Mucosa of rectum (tissue), 2 donors: ENCODE measurements around the gene RASA3.
"Not testable (repeated sequence)": the region's sequence is repeated elsewhere in the genome, so short reads cannot be mapped to it uniquely, and the experiment has no call there.

Experiments
- H3K27ac ChIP-seq, 2 donors: one replicate each; pipeline ENCODE4 v1.7.0; 2013; ENCODE audit warnings: inconsistent platforms in 2 of 2, low read depth in 2 of 2, low read length in 2 of 2
- H3K27me3 ChIP-seq, 2 donors: one replicate each; pipeline ENCODE4 v1.7.0; 2013; ENCODE audit warnings: low read length in 2 of 2; ENCODE audit not compliant: control insufficient read depth in 2 of 2, insufficient read depth in 2 of 2
- H3K36me3 ChIP-seq, 2 donors: one replicate each; pipeline ENCODE4 v1.7.0; 2013; ENCODE audit warnings: low read length in 2 of 2; ENCODE audit not compliant: control insufficient read depth in 2 of 2, insufficient read depth in 2 of 2
- H3K4me1 ChIP-seq, 2 donors: one replicate each; pipeline ENCODE4 v1.7.0; 2013; ENCODE audit warnings: low read length in 2 of 2, mild to moderate bottlenecking in 1 of 2; ENCODE audit not compliant: control insufficient read depth in 2 of 2, insufficient read depth in 2 of 2
- H3K4me3 ChIP-seq, 2 donors: one replicate each; pipeline ENCODE4 v1.7.0; 2013; ENCODE audit warnings: low read length in 2 of 2
- H3K9ac ChIP-seq, 2 donors: one replicate each; pipeline ENCODE4 v1.7.0; 2013; ENCODE audit warnings: low read length in 2 of 2, low read depth in 1 of 2, mild to moderate bottlenecking in 1 of 2
- H3K9me3 ChIP-seq, 2 donors: one replicate each; pipeline ENCODE4 v1.7.0; 2013; ENCODE audit warnings: low read length in 2 of 2; ENCODE audit not compliant: control insufficient read depth in 2 of 2
- donor health status: healthy.
- donor health status: Normal muscosa, but diverticular disease.

The RASA3 gene

DNA sequence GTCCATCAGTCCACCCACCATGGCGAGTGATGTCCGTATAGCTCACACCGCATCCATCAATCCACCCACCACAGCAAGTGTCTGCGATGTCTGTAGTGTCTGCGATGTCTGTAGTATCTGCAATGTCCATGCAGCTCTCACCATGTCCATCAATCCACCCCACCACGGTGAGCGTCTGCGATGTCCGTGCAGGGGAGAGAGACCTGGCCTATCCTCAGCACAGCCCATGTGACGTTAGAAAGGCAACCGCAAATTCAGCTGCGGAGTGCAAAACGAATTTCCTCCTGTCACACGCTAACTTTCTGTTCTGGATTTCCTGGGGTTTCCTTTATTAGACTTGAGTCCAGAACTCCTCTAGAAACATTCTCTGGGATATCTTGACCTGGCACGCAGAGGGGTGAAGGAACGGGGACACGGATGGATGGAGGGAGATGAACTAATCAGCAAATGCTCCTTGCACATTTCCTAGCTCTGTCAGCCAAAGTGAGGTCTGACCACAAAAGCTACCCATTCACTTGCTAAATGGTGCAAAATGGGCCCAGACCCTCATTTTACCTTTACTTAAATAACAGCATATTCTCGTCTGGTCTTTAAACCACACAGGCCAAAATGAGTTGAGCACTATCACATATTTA is 18.3 kb downstream of the RASA3 start:
- no peak overlapping the region for H3K9ac ChIP-seq
- no peaks in the 10 kb centered on the region for H3K27me3 ChIP-seq
- H3K36me3 ChIP-seq = no peaks in the 10 kb centered on the region
- no peaks in the 10 kb centered on the region for H3K9me3 ChIP-seq
- H3K27ac ChIP-seq = no peak overlapping the region
- H3K4me3 ChIP-seq = no peak overlapping the region
- peaks cover 36 to 38% of the 10 kb centered on the region in 2 donors for H3K4me1 ChIP-seq

DNA sequence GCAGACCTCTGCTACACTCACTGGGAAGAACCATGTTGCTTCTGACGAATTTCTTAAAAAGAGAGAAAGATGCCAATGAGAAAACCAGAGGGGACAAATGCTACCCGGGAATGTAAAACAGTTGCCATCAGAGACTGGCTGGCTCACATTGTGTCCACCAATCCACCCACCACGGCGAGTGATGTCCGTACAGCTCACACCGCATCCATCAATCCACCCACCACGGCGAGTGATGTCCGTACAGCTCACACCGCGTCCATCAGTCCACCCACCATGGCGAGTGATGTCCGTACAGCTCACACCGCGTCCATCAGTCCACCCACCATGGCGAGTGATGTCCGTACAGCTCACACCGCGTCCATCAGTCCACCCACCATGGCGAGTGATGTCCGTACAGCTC is 19.0 kb downstream of the RASA3 start:
- not testable (repeated sequence) for H3K27ac ChIP-seq, H3K9me3 ChIP-seq, H3K27me3 ChIP-seq, H3K4me3 ChIP-seq, H3K9ac ChIP-seq, H3K36me3 ChIP-seq
- peaks cover 35 to 37% of the 10 kb centered on the region in 2 donors for H3K4me1 ChIP-seq

DNA sequence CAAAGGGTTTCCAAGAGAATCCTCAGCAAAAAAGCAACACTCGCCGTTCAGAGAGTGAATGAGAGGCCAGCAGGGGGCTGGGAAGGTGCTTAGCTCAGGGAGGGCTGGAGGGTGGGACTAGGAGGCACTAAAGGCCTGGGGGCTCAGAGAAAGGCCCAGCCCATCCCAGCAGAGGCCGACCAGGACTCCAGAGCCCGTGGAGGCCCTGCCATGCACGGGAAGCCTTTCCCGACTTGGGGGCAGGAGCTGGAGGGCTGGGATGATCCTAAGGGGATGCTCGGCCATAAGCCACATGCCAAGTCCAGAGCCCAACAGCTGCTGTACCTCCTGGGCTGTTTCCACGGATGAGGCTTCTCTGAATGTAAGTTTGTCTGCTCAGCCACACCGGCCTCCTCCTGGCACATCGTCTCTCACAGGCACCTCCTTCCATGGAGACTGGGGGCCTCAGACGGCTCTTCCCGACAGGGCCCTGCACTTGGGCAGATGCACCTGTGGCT is 19.5 kb downstream of the RASA3 start:
- H3K27me3 ChIP-seq = no peaks in the 10 kb centered on the region
- no peak overlapping the region for H3K4me3 ChIP-seq
- H3K4me1 ChIP-seq = peaks cover 35 to 37% of the 10 kb centered on the region in 2 donors
- peak overlapping the region; percentile 65 to 67 for H3K27ac ChIP-seq
- no peak overlapping the region for H3K9ac ChIP-seq
- H3K9me3 ChIP-seq = no peaks in the 10 kb centered on the region
- no peaks in the 10 kb centered on the region for H3K36me3 ChIP-seq

DNA sequence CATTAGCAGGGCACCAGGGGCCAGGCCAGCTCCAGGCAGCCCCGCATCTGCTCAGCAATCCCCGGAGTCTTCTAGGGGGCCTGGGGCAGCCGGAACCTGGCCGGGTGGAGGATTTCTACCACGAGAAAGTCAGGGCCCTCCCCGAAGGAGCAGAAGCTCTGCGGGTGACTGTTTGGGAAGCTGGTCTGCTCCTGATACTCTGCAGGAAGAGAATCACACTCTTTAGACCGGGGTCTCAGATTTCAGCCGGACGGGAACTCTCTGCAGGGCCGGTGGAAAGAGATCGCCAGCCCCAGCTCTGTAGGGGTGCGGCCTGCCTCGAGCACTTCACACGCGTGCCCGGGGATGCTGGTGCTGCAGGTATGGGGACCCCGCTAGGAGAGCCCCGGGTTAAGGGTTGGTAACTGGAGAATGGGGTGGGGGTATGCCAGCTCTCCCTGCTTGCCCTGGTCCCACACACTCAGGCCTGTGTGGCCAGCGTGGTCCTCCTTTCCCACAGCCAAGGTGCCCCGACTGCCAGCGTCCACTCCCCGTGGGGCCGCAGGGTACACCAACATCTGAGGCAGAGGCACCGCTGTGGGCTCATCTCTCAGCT is 20.1 kb downstream of the RASA3 start:
- peaks cover 35 to 37% of the 10 kb centered on the region in 2 donors for H3K4me1 ChIP-seq
- peak overlapping the region; percentile 65 to 67 for H3K27ac ChIP-seq
- no peak overlapping the region for H3K9ac ChIP-seq
- H3K4me3 ChIP-seq = no peak overlapping the region
- no peaks in the 10 kb centered on the region for H3K9me3 ChIP-seq
- no peaks in the 10 kb centered on the region for H3K36me3 ChIP-seq
- H3K27me3 ChIP-seq = no peaks in the 10 kb centered on the region

DNA sequence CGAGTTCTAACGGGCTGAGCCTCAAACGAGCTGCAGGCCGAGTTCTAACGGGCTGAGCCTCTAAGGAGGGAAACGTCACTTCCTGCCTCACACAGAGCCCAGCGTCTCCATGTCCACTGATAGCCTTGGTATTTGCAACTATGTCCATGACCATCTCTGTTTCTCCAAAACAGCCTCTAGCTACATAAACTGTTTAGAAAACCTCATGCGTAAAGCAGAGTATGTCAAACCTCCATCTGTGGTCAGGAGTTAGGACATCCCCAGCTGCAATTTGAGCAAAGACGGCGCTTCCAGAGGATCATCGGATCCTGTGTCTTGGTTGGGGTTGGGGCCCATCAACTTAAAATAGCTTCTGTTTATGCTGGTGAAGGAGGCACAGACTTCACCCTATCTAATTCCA is 20.8 kb downstream of the RASA3 start:
- Histone ChIP-seq H3K27ac (peak overlapping the region; percentile 65 to 67), H3K4me1 (peaks cover 35 to 37% of the 10 kb centered on the region in 2 donors), H3K27me3 (no peaks in the 10 kb centered on the region), H3K4me3 (no peak overlapping the region), H3K9ac (no peak overlapping the region), H3K36me3 (no peaks in the 10 kb centered on the region), H3K9me3 (no peaks in the 10 kb centered on the region)

DNA sequence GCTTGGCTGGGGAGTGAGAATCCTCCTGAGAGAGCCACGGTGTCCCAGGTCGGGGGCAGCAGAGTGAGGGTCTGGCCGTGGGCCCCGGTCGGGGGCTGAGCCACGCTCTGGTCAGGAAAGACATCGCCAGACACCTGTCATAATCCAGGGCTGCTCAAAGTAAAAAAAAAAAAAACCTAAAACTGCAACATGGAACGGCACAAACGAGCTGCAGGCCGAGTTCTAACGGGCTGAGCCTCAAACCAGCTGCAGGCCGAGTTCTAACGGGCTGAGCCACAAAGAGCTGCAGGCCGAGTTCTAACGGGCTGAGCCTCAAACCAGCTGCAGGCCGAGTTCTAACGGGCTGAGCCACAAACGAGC is 21.6 kb downstream of the RASA3 start:
- H3K4me3 ChIP-seq, H3K36me3 ChIP-seq, H3K27me3 ChIP-seq, H3K9me3 ChIP-seq: not testable (repeated sequence)
- Histone ChIP-seq H3K4me1 (peaks cover 31 to 32% of the 10 kb centered on the region in 2 donors), H3K27ac (peak overlapping the region; percentile 30 to 77), H3K9ac (peak overlapping the region in 1 of 2 donors; percentile 14)

DNA sequence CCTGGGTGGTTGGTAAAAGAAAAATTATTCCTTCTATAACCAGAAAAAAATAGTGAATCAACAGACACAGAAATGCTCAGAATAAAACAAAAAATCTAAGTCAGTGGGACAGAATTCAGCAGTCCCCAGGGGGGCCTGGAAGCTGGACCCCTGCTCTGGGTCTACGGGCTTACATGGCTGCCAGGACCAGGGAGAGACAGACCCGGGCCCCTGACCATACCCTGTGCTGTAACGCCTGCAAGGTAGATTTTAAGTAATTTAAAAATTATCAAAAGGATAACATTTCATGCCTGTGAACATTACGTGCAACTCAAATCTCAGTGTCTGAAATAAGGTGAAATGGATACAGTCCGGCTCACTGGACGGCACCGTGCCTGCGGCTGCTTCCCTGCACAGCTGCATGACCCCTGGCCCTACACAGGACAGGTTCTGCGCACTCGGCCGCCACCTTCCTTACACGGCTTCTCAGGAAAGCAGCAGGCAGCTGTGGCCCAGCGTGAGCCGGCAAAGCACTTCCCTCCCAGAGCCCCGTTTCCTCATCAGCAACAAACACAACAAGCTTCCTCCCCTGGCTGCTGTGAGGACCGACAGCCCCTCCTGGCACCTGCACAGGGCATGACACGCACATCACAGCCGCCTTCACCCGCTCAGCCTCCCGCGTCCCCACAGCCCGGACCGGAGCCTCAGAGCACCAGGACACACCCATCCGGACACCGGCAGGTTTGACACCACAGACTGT is 22.2 kb downstream of the RASA3 start:
- Histone ChIP-seq H3K4me3 (peak overlapping the region in 1 of 2 donors; percentile 20), H3K27ac (peak overlapping the region; percentile 30 to 77), H3K36me3 (no peaks in the 10 kb centered on the region), H3K4me1 (peaks cover 26% of the 10 kb centered on the region in 2 donors), H3K27me3 (no peaks in the 10 kb centered on the region), H3K9me3 (no peaks in the 10 kb centered on the region), H3K9ac (no peak overlapping the region)

DNA sequence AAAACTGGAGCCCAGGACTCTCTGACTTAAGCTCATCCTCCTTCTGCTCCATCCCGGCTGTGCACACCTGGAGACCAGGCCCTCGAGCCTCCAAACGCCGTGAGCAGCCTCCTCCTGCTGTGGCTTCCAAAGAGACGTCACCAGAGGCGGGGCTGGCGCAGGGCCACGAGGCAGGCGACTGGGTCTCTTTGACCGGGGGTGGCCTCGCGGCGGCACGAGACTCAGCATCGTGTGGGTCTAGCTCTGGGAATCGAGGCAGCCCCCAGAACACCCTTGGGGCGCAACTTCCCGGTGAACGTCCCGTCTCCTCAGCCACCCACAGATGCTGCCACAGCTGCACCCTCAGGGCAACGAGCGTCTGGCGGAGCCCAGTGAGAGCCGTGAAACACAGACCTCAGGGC is 22.8 kb downstream of the RASA3 start:
- Histone ChIP-seq H3K9ac (no peak overlapping the region), H3K9me3 (no peaks in the 10 kb centered on the region), H3K36me3 (no peaks in the 10 kb centered on the region), H3K27ac (peak overlapping the region in 1 of 2 donors; percentile 77), H3K27me3 (no peaks in the 10 kb centered on the region), H3K4me3 (no peak overlapping the region), H3K4me1 (peaks cover 22% of the 10 kb centered on the region in 2 donors)

DNA sequence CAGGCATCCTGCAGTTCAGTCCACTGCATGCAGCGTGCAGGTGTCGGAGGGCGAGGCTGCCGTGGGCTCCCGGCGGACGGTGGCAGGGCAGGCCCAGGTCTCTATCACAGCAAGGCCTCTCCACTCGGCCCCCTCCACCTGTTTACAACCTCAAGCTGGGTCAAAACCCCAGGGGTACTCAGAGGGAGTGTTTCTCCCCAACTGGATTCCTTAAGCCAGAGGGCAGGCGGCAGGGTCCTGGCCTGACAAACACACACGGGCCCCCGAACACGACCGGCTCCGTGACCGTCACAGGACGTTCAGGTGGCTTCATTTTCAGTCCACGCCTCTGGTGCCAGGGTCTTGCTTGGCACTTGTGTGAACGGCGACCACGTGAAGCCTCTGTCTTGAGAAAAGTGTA is 23.5 kb downstream of the RASA3 start:
- Histone ChIP-seq H3K4me3 (no peak overlapping the region), H3K36me3 (no peaks in the 10 kb centered on the region), H3K9me3 (no peaks in the 10 kb centered on the region), H3K9ac (no peak overlapping the region), H3K27ac (peak overlapping the region in 1 of 2 donors; percentile 38), H3K4me1 (peaks cover 19 to 22% of the 10 kb centered on the region in 2 donors), H3K27me3 (no peaks in the 10 kb centered on the region)

DNA sequence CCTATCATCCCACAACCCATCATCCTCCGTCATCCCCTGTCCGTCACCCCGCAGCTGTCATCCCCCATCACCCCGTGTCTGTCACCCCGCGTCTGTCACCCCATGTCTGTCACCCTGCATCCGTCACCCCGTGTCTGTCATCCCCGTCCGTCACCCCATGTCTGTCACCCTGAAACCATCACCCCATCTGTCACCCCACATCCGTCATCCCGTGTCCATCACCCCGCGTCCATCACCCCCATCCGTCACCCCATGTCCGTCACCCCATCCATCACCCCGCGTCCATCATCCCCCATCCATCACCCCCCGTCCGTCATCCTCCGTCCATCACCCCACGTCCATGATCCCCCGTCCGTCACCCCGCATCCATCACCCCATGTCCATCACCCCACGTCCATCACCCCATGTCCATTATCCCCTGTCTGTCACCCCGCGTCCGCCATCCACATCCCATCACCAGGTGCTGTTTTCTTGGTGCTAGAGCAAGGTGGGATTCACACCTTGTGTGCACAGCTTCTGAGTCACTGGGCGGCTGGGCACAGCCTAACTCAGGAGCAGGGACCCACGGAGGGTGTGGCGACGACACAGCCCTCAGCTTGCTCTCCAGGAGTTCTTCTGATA is 24.2 kb downstream of the RASA3 start:
- Histone ChIP-seq H3K9ac (no peak overlapping the region), H3K9me3 (no peaks in the 10 kb centered on the region), H3K27me3 (no peaks in the 10 kb centered on the region), H3K4me3 (no peak overlapping the region), H3K36me3 (no peaks in the 10 kb centered on the region), H3K27ac (no peak overlapping the region), H3K4me1 (peaks cover 19 to 22% of the 10 kb centered on the region in 2 donors)
